HG03045 (cell line): Measurements from ENCODE around the gene ARHGAP40.
"Not testable (repeated sequence)": the region's sequence is repeated elsewhere in the genome, so short reads cannot be mapped to it uniquely, and the experiment has no call there.

Source experiments
- ATAC-seq: cut with Tn5 transposase; IDR thresholded peaks from one replicate; pipeline ENCODE4 v1.9.1; 2021; ENCODE audit warnings: mild to moderate bottlenecking, moderate library complexity; ENCODE audit not compliant: unreplicated experiment

Gene ARHGAP40

GRCh38 chr20:38586181-38586525, 15.5 kb upstream of the ARHGAP40 start:
- ATAC-seq, result no peak

GRCh38 chr20:38588303-38588702, 13.3 kb upstream of the ARHGAP40 start:
- no peak for ATAC-seq

- no peak for ATAC-seq
Observed at GRCh38 chr20:38589351-38589750, 12.3 kb upstream of the ARHGAP40 start.

- ATAC-seq, result no peak
Observed at GRCh38 chr20:38589967-38590675, 11.5 kb upstream of the ARHGAP40 start.

- ATAC-seq, result no peak
Observed at GRCh38 chr20:38590676-38591473, 10.7 kb upstream of the ARHGAP40 start.

- no peak for ATAC-seq
Observed at GRCh38 chr20:38591474-38592410, 9.9 kb upstream of the ARHGAP40 start.

GRCh38 chr20:38592411-38592790, 9.2 kb upstream of the ARHGAP40 start:
- ATAC-seq, result not testable (repeated sequence)

- not testable (repeated sequence) for ATAC-seq
Observed at GRCh38 chr20:38594281-38594680, 7.3 kb upstream of the ARHGAP40 start.

- ATAC-seq, result not testable (repeated sequence)
Observed at GRCh38 chr20:38595886-38596285, 5.7 kb upstream of the ARHGAP40 start.

- no peak for ATAC-seq
Observed at GRCh38 chr20:38599410-38599882, 2.2 kb upstream of the ARHGAP40 start.

- no peak for ATAC-seq
Observed at GRCh38 chr20:38600057-38600456, 1.6 kb upstream of the ARHGAP40 start.

- no peak for ATAC-seq
Observed at GRCh38 chr20:38602185-38602581, 574 bp downstream of the ARHGAP40 start.

- ATAC-seq, result no peak
Observed at GRCh38 chr20:38603286-38603685, 1.7 kb downstream of the ARHGAP40 start.

- no peak for ATAC-seq
Observed at GRCh38 chr20:38604873-38605303, 3.3 kb downstream of the ARHGAP40 start.

- ATAC-seq, result no peak
Observed at GRCh38 chr20:38607351-38607750, 5.7 kb downstream of the ARHGAP40 start.

- no peak for ATAC-seq
Observed at GRCh38 chr20:38608188-38608587, 6.6 kb downstream of the ARHGAP40 start.

GRCh38 chr20:38609815-38610214, 8.2 kb downstream of the ARHGAP40 start:
- ATAC-seq, result no peak

GRCh38 chr20:38610521-38610920, 8.9 kb downstream of the ARHGAP40 start:
- ATAC-seq, result no peak

GRCh38 chr20:38612751-38613515, 11.3 kb downstream of the ARHGAP40 start:
- no peak for ATAC-seq

- no peak for ATAC-seq
Observed at GRCh38 chr20:38615283-38615682, 13.7 kb downstream of the ARHGAP40 start.
